ENCODE data around the gene S100A5. TPM values are rescaled to one million over a fixed set of nuclear protein-coding genes. Genes with fewer than 3 reads are reported as not detected.

S100A5 gene
- total RNA-seq, 1 experiment from 2014 or later: not detected

DNA sequence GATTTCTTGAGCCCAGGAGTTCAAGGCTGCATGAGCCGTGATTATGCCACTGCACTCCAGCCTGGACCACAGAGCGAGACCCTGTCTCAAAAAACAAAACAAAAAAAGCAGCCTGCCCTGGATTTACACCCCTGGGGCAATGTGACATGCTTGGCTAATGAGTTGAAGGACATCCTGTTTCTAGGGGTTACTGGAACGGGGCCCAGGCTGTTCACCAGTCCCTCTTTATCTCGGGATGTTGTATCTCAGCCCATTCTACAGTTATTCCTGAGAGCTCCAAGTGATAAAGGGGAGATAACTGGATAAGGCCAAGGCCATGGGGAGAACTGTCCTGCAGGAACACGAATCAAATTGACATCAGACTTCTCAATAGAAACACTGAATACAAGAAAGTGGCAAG is 46.6 kb upstream of the S100A5 start:
- H3K18ac ChIP-seq (ENCODE audit: insufficient read length, low read depth, low read length): no peak overlapping the region
- no peak overlapping the region for H3K9ac ChIP-seq (ENCODE audit: extremely low read depth, insufficient read length, low read length)
- H2BK12ac ChIP-seq (ENCODE audit: insufficient read length, low read depth, low read length): no peak overlapping the region
- H2AK5ac ChIP-seq (ENCODE audit: insufficient read length, low read length): no peak overlapping the region
- H3K4me1 Mint-ChIP-seq: peaks cover 9 to 16% of the 10 kb centered on the region in 2 experiments; a peak in 3 of 4 replicates
- H3K56ac ChIP-seq (ENCODE audit: insufficient read length, low read depth, low read length): no peak overlapping the region
- no peak overlapping the region for H3K4ac ChIP-seq (ENCODE audit: low read depth, low read length)
- no peaks in the 10 kb centered on the region; the same call in 1 of the 2 replicates for H3K27me3 Mint-ChIP-seq (ENCODE audit: low read depth)
- no peaks in the 10 kb centered on the region; the same call in 1 of the 2 replicates for H3K4me1 ChIP-seq (ENCODE audit: insufficient read depth, low read length)
- H3K4me2 ChIP-seq (ENCODE audit: insufficient read depth, insufficient read length, low read length): no peak overlapping the region
- no peaks in the 10 kb centered on the region for H3K9me3 ChIP-seq (ENCODE audit: control insufficient read depth, low read depth, low read length)
- H3K9me3 Mint-ChIP-seq: no peaks in the 10 kb centered on the region
- H3K79me1 ChIP-seq (ENCODE audit: insufficient read depth, low read depth, low read length, poor library complexity, severe bottlenecking): no peaks in the 10 kb centered on the region
- H3K27ac ChIP-seq (ENCODE audit: insufficient read length, low read depth, low read length): no peak overlapping the region
- H3K23me2 ChIP-seq (ENCODE audit: insufficient read length, low read depth, low read length, poor library complexity, severe bottlenecking): no peaks in the 10 kb centered on the region
- no peak overlapping the region for H2BK20ac ChIP-seq (ENCODE audit: low read depth, low read length, poor library complexity, severe bottlenecking)
- no peak overlapping the region for H3T11ph ChIP-seq (ENCODE audit: low read length)
- H4K20me1 ChIP-seq (ENCODE audit: control insufficient read depth, insufficient read depth, insufficient read length): no peaks in the 10 kb centered on the region
- H4K91ac ChIP-seq (ENCODE audit: insufficient read length, low read depth, low read length): no peak overlapping the region
- no peak overlapping the region for H2BK120ac ChIP-seq (ENCODE audit: low read depth, low read length, poor library complexity, severe bottlenecking)
- no peak overlapping the region for H2BK5ac ChIP-seq (ENCODE audit: insufficient read length, low read length)
- no peaks in the 10 kb centered on the region for H3K36me3 Mint-ChIP-seq (ENCODE audit: insufficient read depth in 1 of 3, low read depth in 3 of 3)
- no peak overlapping the region for H2AFZ ChIP-seq (ENCODE audit: low read length)
- H3K23ac ChIP-seq (ENCODE audit: insufficient read length, low read depth, low read length): no peak overlapping the region
- H2BK15ac ChIP-seq (ENCODE audit: low read depth, low read length): no peak overlapping the region
- H3K4me3 Mint-ChIP-seq: no peak overlapping the region
- no peak overlapping the region for H3K14ac ChIP-seq (ENCODE audit: insufficient read depth, low read length)
- TF ChIP-seq, protein P1, sequence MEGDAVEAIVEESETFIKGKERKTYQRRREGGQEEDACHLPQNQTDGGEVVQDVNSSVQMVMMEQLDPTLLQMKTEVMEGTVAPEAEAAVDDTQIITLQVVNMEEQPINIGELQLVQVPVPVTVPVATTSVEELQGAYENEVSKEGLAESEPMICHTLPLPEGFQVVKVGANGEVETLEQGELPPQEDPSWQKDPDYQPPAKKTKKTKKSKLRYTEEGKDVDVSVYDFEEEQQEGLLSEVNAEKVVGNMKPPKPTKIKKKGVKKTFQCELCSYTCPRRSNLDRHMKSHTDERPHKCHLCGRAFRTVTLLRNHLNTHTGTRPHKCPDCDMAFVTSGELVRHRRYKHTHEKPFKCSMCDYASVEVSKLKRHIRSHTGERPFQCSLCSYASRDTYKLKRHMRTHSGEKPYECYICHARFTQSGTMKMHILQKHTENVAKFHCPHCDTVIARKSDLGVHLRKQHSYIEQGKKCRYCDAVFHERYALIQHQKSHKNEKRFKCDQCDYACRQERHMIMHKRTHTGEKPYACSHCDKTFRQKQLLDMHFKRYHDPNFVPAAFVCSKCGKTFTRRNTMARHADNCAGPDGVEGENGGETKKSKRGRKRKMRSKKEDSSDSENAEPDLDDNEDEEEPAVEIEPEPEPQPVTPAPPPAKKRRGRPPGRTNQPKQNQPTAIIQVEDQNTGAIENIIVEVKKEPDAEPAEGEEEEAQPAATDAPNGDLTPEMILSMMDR (conservative IDR thresholded peaks at IDR 0.05): no peak
- H4K5ac ChIP-seq (ENCODE audit: insufficient read length, low read depth, low read length): no peak overlapping the region
- no peak for DNase-seq
- no peak overlapping the region for H4K8ac ChIP-seq (replicated peaks; ENCODE audit: insufficient read length, low read depth, low read length)
- no peaks in the 10 kb centered on the region for H3K79me2 ChIP-seq (ENCODE audit: insufficient read depth, low read length)
- no peak overlapping the region for H3K27ac Mint-ChIP-seq
- WGBS (ENCODE audit: extremely low coverage, insufficient read length, low lambda C conversion rate): no CpG with 5 or more reads among the region's 5 CpGs
- H3K27me3 ChIP-seq (ENCODE audit: insufficient read depth, low read length): no peaks in the 10 kb centered on the region
